ENCODE results near the gene MYBPH. TPM values are rescaled to one million over a fixed set of nuclear protein-coding genes. Genes with fewer than 3 reads are reported as not detected.

MYBPH gene
- total RNA-seq, 2 donors from 2014 or later, result not detected

- no peak for ATAC-seq (ENCODE audit: insufficient number of reproducible peaks, low FRiP score, low read depth)
- TF ChIP-seq CTCF (IDR thresholded peaks at IDR 0.05), result no peak
Observed at GRCh38 chr1:203196371-203196770, 20.7 kb upstream of the MYBPH start.

GRCh38 chr1:203190949-203191348 is 15.3 kb upstream of the MYBPH start:
- no peak for DNase-seq (ENCODE audit: low spot score)
- ATAC-seq (ENCODE audit: insufficient number of reproducible peaks, low FRiP score, low read depth), result no peak
- TF ChIP-seq CTCF (IDR thresholded peaks at IDR 0.05), result no peak
- no peaks in the 10 kb centered on the region for H3K9me3 ChIP-seq
- H3K27ac ChIP-seq, result no peak overlapping the region
- no peaks in the 10 kb centered on the region for H3K27me3 ChIP-seq (replicated peaks; ENCODE audit: insufficient read depth)
- no peaks in the 10 kb centered on the region for H3K4me1 ChIP-seq (ENCODE audit: control insufficient read depth in 1 of 2, low read depth in 2 of 2)
- no peak overlapping the region for H3K4me3 ChIP-seq
- H3K36me3 ChIP-seq, result no peaks in the 10 kb centered on the region

More at GRCh38 chr1:203196371-203196770, 20.7 kb upstream of the MYBPH start:
- DNase-seq (ENCODE audit: low spot score), result no peak
- no peaks in the 10 kb centered on the region for H3K36me3 ChIP-seq
- H3K27me3 ChIP-seq (replicated peaks; ENCODE audit: insufficient read depth), result no peaks in the 10 kb centered on the region
- H3K9me3 ChIP-seq, result no peaks in the 10 kb centered on the region
- no peak overlapping the region for H3K4me3 ChIP-seq
- H3K4me1 ChIP-seq (ENCODE audit: control insufficient read depth in 1 of 2, low read depth in 2 of 2), result peaks cover 9 to 10% of the 10 kb centered on the region in 2 donors
- H3K27ac ChIP-seq, result no peak overlapping the region

GRCh38 chr1:203189951-203190352 is 14.3 kb upstream of the MYBPH start:
- ATAC-seq (ENCODE audit: insufficient number of reproducible peaks, low FRiP score, low read depth), result no peak
- H3K36me3 ChIP-seq, result no peaks in the 10 kb centered on the region
- no peak overlapping the region for H3K4me3 ChIP-seq

GRCh38 chr1:203188686-203189232 is 13.1 kb upstream of the MYBPH start:
- no peaks in the 10 kb centered on the region for H3K4me1 ChIP-seq (ENCODE audit: control insufficient read depth in 1 of 2, low read depth in 2 of 2)
- no peak overlapping the region for H3K4me3 ChIP-seq
- no peaks in the 10 kb centered on the region for H3K9me3 ChIP-seq
- H3K27me3 ChIP-seq (replicated peaks; ENCODE audit: insufficient read depth), result no peaks in the 10 kb centered on the region
- ATAC-seq (ENCODE audit: insufficient number of reproducible peaks, low FRiP score, low read depth) (no peak), DNase-seq (ENCODE audit: low spot score) (no peak)
- no peak overlapping the region for H3K27ac ChIP-seq
- H3K36me3 ChIP-seq, result no peaks in the 10 kb centered on the region
- TF ChIP-seq CTCF (IDR thresholded peaks at IDR 0.05), result no peak

More at GRCh38 chr1:203189951-203190352, 14.3 kb upstream of the MYBPH start:
- Histone ChIP-seq H3K27ac (no peak overlapping the region), H3K9me3 (no peaks in the 10 kb centered on the region), H3K27me3 (replicated peaks; ENCODE audit: insufficient read depth) (no peaks in the 10 kb centered on the region), H3K4me1 (ENCODE audit: control insufficient read depth in 1 of 2, low read depth in 2 of 2) (no peaks in the 10 kb centered on the region)
- DNase-seq (ENCODE audit: low spot score), result no peak
- TF ChIP-seq CTCF (IDR thresholded peaks at IDR 0.05), result no peak

GRCh38 chr1:203187689-203188264 is 12.2 kb upstream of the MYBPH start:
- no peaks in the 10 kb centered on the region for H3K9me3 ChIP-seq
- H3K27ac ChIP-seq, result no peak overlapping the region
- no peak for TF ChIP-seq CTCF (IDR thresholded peaks at IDR 0.05)
- no peak overlapping the region for H3K4me3 ChIP-seq
- no peak for DNase-seq (ENCODE audit: low spot score)
- ATAC-seq (ENCODE audit: insufficient number of reproducible peaks, low FRiP score, low read depth), result no peak
- no peaks in the 10 kb centered on the region for H3K27me3 ChIP-seq (replicated peaks; ENCODE audit: insufficient read depth)
- no peaks in the 10 kb centered on the region for H3K4me1 ChIP-seq (ENCODE audit: control insufficient read depth in 1 of 2, low read depth in 2 of 2)
- H3K36me3 ChIP-seq, result no peaks in the 10 kb centered on the region

All from thoracic aorta (tissue), 2 donors.